GM23338 (cell line): ENCODE data around the gene NPAS2.

Source experiments
- EZH2phosphoT487 ChIP-seq: fragments of 200-600 bp; sonication (generic); IDR thresholded peaks from one replicate; pipeline ENCODE4 v1.8.1; 2018; ENCODE audit warnings: antibody characterized with exemption; ENCODE audit not compliant: unreplicated experiment
- POLR2AphosphoS5 ChIP-seq: IDR thresholded peaks from 2 replicates; pipeline ENCODE4 v1.6.1; 2016; ENCODE audit warnings: antibody characterized with exemption, low read depth
- ZNF331 ChIP-seq: fragments of 250-450 bp; sonication (Bioruptor Pico); IDR thresholded peaks from 2 replicates; pipeline ENCODE4 v1.5.0; 2020; ENCODE audit warnings: low read depth, mild to moderate bottlenecking, moderate library complexity
- TF ChIP-seq, protein P1 (sequence below), 2 experiments: fragments of 200-600 bp in 1 of 2; sonication (generic) in 1 of 2; conservative IDR thresholded peaks; 2 replicates each; pipeline versions ENCODE4 v1.5.1 to v1.6.1; 2016 to 2017; ENCODE audit warnings: antibody characterized with exemption in 2 of 2, low read depth in 2 of 2, mild to moderate bottlenecking in 2 of 2, moderate library complexity in 1 of 2

DNA sequence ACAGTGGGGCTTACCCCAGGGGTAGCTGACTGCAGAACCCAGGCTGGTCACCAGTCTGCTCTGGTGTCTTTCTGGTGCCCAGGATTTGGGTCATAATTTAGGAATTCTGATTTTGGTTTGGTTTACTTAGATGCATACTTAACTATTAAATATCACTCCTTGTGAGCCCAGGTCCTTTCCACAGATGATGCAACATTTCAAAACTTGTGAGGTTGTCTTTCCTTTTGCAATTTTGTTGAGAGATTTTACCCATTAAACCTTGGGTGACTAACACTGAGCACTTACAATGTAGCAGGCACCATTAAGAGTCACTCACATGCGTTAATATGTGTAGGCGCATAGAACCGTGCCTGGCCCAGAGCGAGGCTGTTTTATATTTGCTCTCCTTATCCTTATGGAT, 120.3 kb downstream of the NPAS2 start:
- TF ChIP-seq, protein P1, sequence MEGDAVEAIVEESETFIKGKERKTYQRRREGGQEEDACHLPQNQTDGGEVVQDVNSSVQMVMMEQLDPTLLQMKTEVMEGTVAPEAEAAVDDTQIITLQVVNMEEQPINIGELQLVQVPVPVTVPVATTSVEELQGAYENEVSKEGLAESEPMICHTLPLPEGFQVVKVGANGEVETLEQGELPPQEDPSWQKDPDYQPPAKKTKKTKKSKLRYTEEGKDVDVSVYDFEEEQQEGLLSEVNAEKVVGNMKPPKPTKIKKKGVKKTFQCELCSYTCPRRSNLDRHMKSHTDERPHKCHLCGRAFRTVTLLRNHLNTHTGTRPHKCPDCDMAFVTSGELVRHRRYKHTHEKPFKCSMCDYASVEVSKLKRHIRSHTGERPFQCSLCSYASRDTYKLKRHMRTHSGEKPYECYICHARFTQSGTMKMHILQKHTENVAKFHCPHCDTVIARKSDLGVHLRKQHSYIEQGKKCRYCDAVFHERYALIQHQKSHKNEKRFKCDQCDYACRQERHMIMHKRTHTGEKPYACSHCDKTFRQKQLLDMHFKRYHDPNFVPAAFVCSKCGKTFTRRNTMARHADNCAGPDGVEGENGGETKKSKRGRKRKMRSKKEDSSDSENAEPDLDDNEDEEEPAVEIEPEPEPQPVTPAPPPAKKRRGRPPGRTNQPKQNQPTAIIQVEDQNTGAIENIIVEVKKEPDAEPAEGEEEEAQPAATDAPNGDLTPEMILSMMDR (conservative IDR thresholded peaks at IDR 0.05; ENCODE audit: low read depth in 2 of 2), result no peak
- TF ChIP-seq POLR2AphosphoS5 (no peak), ZNF331 (CRISPR knock-in tag) (no peak), EZH2phosphoT487 (no peak)
